ENCODE measurements around the gene PTPN6.
"Not testable (repeated sequence)": the region's sequence is repeated elsewhere in the genome, so short reads cannot be mapped to it uniquely, and the experiment has no call there.

The PTPN6 gene

DNA sequence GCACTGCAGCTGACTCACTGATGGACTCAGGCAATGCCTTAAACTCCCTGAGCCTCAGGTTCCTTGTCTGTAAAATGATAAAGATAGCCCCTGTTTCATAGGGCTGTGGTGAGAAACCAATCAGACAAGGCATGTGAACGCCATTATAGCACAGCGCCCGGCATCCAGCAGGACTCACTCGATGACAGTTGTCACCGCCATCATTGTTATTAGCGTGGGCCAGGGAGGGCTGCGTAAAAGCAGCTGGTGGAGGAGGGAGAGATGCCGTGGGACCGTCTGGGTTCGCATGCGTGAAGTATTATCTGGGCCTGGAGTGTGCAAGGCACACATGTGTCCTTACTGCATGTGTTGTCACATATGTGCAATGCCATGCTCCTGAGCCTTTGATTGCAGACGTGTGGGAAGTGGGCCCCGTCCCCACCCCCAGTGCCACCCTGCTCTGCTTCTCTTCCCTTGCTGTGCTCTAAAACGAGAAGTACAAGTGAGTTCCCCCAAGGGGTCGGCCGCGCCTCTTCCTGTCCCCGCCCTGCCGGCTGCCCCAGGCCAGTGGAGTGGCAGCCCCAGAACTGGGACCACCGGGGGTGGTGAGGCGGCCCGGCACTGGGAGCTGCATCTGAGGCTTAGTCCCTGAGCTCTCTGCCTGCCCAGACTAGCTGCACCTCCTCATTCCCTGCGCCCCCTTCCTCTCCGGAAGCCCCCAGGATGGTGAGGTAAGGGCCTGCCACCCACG lies at the start of gene PTPN6:
Gene PTPN6 (plus strand): TSS at position 546 of the 730 bp plus-strand sequence. CDS start 157 bp downstream, at position 703.
- peak; percentile 75 for DNase-seq (ENCODE audit: low spot score)

DNA sequence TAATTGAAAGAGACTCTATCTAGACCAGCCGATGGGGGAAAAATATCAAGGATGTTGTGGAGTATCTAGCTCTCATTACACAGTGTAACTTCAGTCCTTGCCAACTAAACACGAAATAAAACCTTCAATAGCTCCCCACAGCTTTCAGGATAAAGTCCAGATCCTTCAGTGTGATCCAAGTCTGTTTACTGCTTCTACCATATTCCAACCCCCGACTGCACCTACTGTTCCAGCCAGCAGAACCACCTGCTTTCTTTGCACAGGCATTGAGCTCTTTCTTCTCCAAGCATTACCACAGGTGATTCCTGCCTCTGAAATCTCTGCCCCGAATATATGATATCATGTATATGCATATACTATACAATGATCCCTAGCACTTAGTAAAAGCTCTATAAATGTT lies 48.7 kb upstream of the PTPN6 start:
- no peak for DNase-seq (ENCODE audit: low spot score)

DNA sequence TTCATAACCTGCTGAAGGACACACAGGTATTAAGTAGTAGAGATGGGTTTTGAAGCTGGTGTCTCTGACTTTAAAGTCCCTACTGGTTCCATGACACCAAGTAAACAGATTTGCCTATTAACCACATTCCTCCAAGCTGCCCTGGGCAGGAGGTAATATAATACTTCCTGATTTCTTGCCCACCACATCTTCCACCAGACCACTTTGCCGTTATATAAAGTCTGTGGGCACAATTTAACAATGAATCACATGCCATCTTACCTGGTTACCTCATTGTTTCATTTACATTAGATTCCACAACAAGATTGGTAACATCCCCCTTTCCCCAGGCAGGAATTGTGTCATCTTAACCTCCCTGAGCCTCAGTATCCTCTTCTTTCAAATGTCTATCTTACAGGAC lies 47.4 kb upstream of the PTPN6 start:
- no peak for DNase-seq (ENCODE audit: low spot score)

- DNase-seq (ENCODE audit: low spot score), result peak; percentile 96
Observed at GRCh38 chr12:6904280-6905276, 46.6 kb upstream of the PTPN6 start, which contains the start of gene LRRC23. LRRC23 (plus strand) TSS chr12:6904822; CDS start chr12:6905634, 812 bp downstream.

GRCh38 chr12:6905414-6906040 lies 45.6 kb upstream of the PTPN6 start:
- DNase-seq (ENCODE audit: low spot score), result no peak

DNA sequence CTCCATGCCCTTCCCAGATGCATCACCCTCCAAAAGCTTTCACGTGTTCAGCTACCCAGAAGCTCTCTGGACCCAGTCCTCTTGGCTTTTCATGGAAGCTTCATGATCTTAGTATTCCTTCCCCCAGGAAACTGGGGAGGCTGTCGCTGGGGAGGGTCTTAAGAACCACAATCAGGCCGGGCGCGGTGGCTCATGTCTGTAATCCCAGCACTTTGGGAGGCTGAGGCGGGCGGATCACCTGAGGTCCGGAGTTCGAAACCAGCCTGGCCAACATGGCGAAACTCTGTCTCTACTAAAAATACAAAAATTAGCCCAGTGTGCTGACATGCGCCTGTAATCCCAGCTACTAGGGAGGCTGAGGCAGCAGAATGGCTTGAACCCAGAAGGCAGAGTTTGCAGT lies 43.0 kb upstream of the PTPN6 start:
- DNase-seq (ENCODE audit: low spot score), result not testable (repeated sequence)

GRCh38 chr12:6909421-6910145 lies 41.6 kb upstream of the PTPN6 start:
- no peak for DNase-seq (ENCODE audit: low spot score)

DNA sequence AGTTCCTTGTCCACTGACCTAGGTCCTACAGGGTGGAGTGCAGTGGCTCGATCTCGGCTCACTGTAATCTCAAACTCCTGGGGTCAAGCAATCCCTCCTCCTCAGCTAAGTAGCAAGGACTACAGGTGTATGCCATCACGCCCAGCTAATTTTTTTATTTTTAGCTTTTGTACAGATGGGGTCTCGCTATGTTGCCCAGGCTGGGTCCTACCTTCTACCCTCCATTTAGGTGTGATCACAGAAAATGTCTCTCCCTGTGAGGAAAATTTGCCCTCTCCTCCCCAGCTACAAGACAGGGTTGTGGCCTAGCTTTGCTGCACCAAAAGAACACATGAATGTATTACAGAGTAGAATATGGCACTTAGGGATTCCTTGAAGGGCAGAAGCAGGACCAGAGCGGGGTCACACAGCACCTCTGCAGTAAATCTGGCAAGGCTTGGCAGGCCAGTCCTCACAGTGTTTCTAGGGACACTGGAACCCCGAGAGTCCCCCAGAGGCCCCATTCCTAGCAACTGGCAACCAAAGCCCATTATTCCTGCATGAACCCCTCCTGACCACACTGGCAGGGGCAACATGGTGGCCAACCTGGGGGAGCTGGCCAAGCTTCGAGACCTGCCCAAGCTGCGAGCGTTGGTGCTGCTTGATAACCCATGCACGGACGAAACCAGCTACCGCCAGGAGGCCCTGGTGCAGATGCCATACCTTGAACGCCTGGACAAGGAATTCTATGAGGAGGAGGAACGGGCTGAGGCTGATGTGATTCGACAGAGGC lies 38.8 kb upstream of the PTPN6 start:
- no peak for DNase-seq (ENCODE audit: low spot score)

- DNase-seq (ENCODE audit: low spot score), result peak; percentile 86
Observed at GRCh38 chr12:6914246-6914946, 36.8 kb upstream of the PTPN6 start, which contains the start of gene ENO2. ENO2 (plus strand) TSS chr12:6914580; CDS start chr12:6915833, 1,253 bp downstream.

- DNase-seq (ENCODE audit: low spot score), result no peak
Observed at GRCh38 chr12:6914947-6915788, 36.0 kb upstream of the PTPN6 start.

DNA sequence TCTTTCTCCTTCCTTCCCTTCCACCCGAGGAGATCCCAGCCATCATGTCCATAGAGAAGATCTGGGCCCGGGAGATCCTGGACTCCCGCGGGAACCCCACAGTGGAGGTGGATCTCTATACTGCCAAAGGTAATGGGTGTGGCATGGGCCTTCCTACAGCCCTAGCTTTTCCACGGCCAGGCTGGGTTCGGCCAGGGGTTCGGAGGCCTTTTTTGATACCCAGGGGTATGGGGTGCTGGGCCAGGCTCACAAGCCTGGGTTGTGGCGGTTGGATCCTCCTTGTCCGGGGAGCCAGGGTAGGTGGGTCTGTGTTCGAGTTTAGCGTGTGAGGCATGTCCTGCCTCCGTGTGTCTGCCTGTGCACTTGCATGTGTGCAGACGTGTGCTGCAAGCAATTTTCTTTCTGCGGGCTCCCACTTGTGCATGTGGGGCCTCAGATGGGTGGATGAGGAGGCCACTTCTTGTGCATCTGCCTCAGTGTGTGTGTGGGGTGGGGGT lies 35.3 kb upstream of the PTPN6 start:
- DNase-seq (ENCODE audit: low spot score), result no peak

GRCh38 chr12:6916426-6917200 lies 34.5 kb upstream of the PTPN6 start:
- no peak for DNase-seq (ENCODE audit: low spot score)

- no peak for DNase-seq (ENCODE audit: low spot score)
Observed at GRCh38 chr12:6917491-6918231, 33.5 kb upstream of the PTPN6 start.

GRCh38 chr12:6919588-6919987 lies 31.6 kb upstream of the PTPN6 start:
- DNase-seq (ENCODE audit: low spot score), result no peak

DNA sequence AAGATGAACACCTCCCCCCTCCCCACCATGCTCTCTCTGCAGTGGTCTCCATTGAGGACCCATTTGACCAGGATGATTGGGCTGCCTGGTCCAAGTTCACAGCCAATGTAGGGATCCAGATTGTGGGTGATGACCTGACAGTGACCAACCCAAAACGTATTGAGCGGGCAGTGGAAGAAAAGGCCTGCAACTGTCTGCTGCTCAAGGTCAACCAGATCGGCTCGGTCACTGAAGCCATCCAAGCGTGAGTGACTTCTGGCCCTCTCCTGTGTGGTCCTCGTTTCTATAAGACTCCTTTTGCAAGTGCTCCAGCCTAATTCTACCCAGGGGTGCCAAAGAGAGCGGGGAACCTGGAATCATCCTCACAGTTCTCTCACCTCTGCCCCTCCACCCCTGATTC lies 29.6 kb upstream of the PTPN6 start:
- no peak for DNase-seq (ENCODE audit: low spot score)

DNA sequence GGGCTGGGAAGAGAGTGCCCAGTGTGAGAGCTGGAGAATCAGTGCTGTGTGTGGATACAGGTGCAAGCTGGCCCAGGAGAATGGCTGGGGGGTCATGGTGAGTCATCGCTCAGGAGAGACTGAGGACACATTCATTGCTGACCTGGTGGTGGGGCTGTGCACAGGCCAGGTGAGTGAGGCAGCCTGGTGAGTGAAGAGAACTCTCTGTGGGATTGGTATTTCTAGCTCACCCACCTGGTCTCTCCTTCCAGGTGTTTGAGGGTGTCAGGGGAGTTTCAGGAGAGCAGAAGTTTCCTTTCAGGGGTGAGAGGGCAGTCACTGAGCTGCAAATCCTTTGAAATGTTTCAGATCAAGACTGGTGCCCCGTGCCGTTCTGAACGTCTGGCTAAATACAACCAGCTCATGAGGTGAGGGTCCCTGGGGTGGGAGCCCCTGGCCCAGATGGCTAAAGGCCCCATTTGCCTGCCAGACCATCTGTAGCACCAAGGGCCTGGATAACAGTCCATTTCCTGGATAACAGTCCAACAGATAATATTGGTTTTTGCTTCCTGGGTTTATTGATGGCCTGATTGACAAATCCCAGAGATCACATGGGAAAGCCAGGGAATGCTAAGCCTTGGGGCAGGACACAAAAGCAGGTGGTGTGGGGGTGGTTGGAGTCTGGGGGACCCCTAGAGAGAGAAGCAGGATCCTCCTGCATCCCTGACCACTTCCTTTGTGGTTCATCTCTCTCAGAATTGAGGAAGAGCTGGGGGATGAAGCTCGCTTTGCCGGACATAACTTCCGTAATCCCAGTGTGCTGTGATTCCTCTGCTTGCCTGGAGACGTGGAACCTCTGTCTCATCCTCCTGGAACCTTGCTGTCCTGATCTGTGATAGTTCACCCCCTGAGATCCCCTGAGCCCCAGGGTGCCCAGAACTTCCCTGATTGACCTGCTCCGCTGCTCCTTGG lies 28.9 kb upstream of the PTPN6 start:
- no peak for DNase-seq (ENCODE audit: low spot score)
